ENCODE results near the gene DCST2.

GRCh38 chr1:155008015-155008941 lies 25.3 kb downstream of the DCST2 start:
- no peak for TF ChIP-seq CTCF (conservative IDR thresholded peaks at IDR 0.05; ENCODE audit: low read length)
- TF ChIP-seq EZH2phosphoT487 (IDR thresholded peaks at IDR 0.05; ENCODE audit: borderline replicate concordance), result no peak
